CD14-positive monocyte (primary cell): ENCODE results near the gene ROR1. TPM values are rescaled to one million over a fixed set of nuclear protein-coding genes. Genes with fewer than 3 reads are reported as not detected.

Source experiments
- DNase-seq, 3 donors: peaks; one replicate each; pipeline ENCODE4 v3.0.0-alpha.2; 2011 to 2022
- H2AFZ ChIP-seq: 2 replicates; pipeline ENCODE4 v1.6.0; 2012; ENCODE audit warnings: mild to moderate bottlenecking, low read depth, low read length, inconsistent platforms; ENCODE audit not compliant: insufficient read depth, poor library complexity, severe bottlenecking
- H3K27ac ChIP-seq, 2 donors: 1 replicate in 1 of 2; 2 replicates in 1 of 2; pipeline ENCODE4 v1.5.1; 2012 to 2013; ENCODE audit warnings: low read length in 2 of 2, control low read depth in 1 of 2, inconsistent platforms in 1 of 2, low read depth in 1 of 2, mild to moderate bottlenecking in 1 of 2
- H3K27me3 ChIP-seq, 2 donors: one replicate each; pipeline versions ENCODE4 v1.6.0 to v1.6.1; 2011 to 2013; ENCODE audit warnings: low read length in 2 of 2; ENCODE audit not compliant: control insufficient read depth in 2 of 2, insufficient read depth in 2 of 2
- H3K36me3 ChIP-seq, 2 donors: replicated peaks in 1 of 2; 1 replicate in 1 of 2; 2 replicates in 1 of 2; pipeline versions ENCODE4 v1.5.1 to v1.6.1; 2012 to 2013; ENCODE audit warnings: low read length in 2 of 2, control low read depth in 1 of 2, inconsistent platforms in 1 of 2, mild to moderate bottlenecking in 1 of 2; ENCODE audit not compliant: insufficient read depth in 2 of 2, control insufficient read depth in 1 of 2
- H3K4me1 ChIP-seq, 2 donors: 1 replicate in 1 of 2; 2 replicates in 1 of 2; pipeline versions ENCODE4 v1.5.1 to v1.6.1; 2012 to 2013; ENCODE audit warnings: low read length in 2 of 2, control low read depth in 1 of 2, inconsistent platforms in 1 of 2, mild to moderate bottlenecking in 1 of 2, moderate library complexity in 1 of 2; ENCODE audit not compliant: insufficient read depth in 2 of 2, control insufficient read depth in 1 of 2
- H3K4me2 ChIP-seq: replicated peaks from 2 replicates; pipeline ENCODE3; 2012; ENCODE audit warnings: low read length, moderate library complexity, mild to moderate bottlenecking; ENCODE audit not compliant: poor library complexity, severe bottlenecking; ENCODE audit errors: extremely low read depth
- H3K4me3 ChIP-seq, 3 experiments: fragments of 200-600 bp in 1 of 3; sonication (generic) in 1 of 3; replicated peaks in 1 of 3; 1 replicate in 2 of 3; 2 replicates in 1 of 3; pipeline ENCODE4 v1.5.1; 2011 to 2013; ENCODE audit warnings: low read length in 3 of 3, mild to moderate bottlenecking in 3 of 3, control low read depth in 2 of 3, low read depth in 2 of 3, inconsistent platforms in 1 of 3, moderate library complexity in 1 of 3
- H3K79me2 ChIP-seq: 2 replicates; pipeline ENCODE4 v1.6.0; 2012; ENCODE audit warnings: mild to moderate bottlenecking, control low read depth, inconsistent platforms, low read length, moderate library complexity; ENCODE audit not compliant: insufficient read depth
- H3K9ac ChIP-seq: 2 replicates; pipeline ENCODE4 v1.6.0; 2017; ENCODE audit warnings: low read length, mild to moderate bottlenecking; ENCODE audit not compliant: insufficient read depth, poor library complexity, severe bottlenecking
- H3K9me3 ChIP-seq, 2 donors: replicated peaks in 1 of 2; 1 replicate in 1 of 2; 2 replicates in 1 of 2; pipeline versions ENCODE4 v1.5.1 to v1.6.1; 2012 to 2013; ENCODE audit warnings: low read length in 2 of 2, control low read depth in 1 of 2; ENCODE audit not compliant: control insufficient read depth in 1 of 2, insufficient read depth in 1 of 2
- H4K20me1 ChIP-seq: 2 replicates; pipeline ENCODE4 v1.6.0; 2012; ENCODE audit warnings: mild to moderate bottlenecking, low read length, control low read depth, moderate library complexity; ENCODE audit not compliant: insufficient read depth
- H3K27ac Mint-ChIP-seq, 7 donors: one replicate each; pipeline ENCODE4 v1.8.0; 2020; ENCODE audit warnings: mild to moderate bottlenecking in 7 of 7, mixed read lengths in 7 of 7, moderate library complexity in 6 of 7, inconsistent platforms in 2 of 7
- H3K27me3 Mint-ChIP-seq, 3 donors: one replicate each; pipeline ENCODE4 v1.8.0; 2021 to 2022; ENCODE audit warnings: low read depth in 3 of 3, mild to moderate bottlenecking in 3 of 3, mixed read lengths in 3 of 3, moderate library complexity in 3 of 3, inconsistent platforms in 1 of 3
- H3K36me3 Mint-ChIP-seq, 2 donors: one replicate each; pipeline ENCODE4 v1.8.0; 2020; ENCODE audit warnings: mixed read lengths in 2 of 2, inconsistent platforms in 1 of 2, mild to moderate bottlenecking in 1 of 2
- H3K4me1 Mint-ChIP-seq: one replicate; pipeline ENCODE4 v1.8.0; 2020; ENCODE audit warnings: mild to moderate bottlenecking, mixed read lengths
- H3K4me3 Mint-ChIP-seq, 2 donors: one replicate each; pipeline ENCODE4 v1.8.0; 2020; ENCODE audit warnings: mild to moderate bottlenecking in 2 of 2, mixed read lengths in 2 of 2, moderate library complexity in 1 of 2
- H3K9me3 Mint-ChIP-seq, 7 donors: one replicate each; pipeline ENCODE4 v1.8.0; 2020 to 2022; ENCODE audit warnings: mixed read lengths in 7 of 7, mild to moderate bottlenecking in 6 of 7, moderate library complexity in 6 of 7, inconsistent platforms in 2 of 7
- WGBS: methylation state at CpG from one replicate; pipeline ENCODE4 v1.1.5; 2013; ENCODE audit warnings: missing lambda C conversion rate; ENCODE audit not compliant: insufficient coverage; 5-methylcytosine and 5-hydroxymethylcytosine counted together
- intact Hi-C, 2 donors: fragments of 100-400 bp; cut with micrococcal nuclease; formaldehyde crosslinking; loops; one replicate each; pipeline versions ENCODE4 v1.15.0 to v1.15.1; 2023
- polyA plus RNA-seq, 3 donors: library from polyadenylated mRNA; depleted of rRNA in 1 of 3; unstranded in 2 of 3; stranded (reverse) in 1 of 3; fragments of 300-500 nt in 2 of 3; fragments of >200 nt in 1 of 3; fragmentation: Illumina TruSeq in 2 of 3; gene quantifications; 1 replicate in 2 of 3; 2 replicates in 1 of 3; pipeline ENCODE4 v1.2.3, GENCODE V29; 2012 to 2021
- TF ChIP-seq, protein P1 (sequence below): fragments of 200-600 bp; IDR thresholded peaks from one replicate; pipeline ENCODE4 v1.8.0; 2022; ENCODE audit warnings: antibody characterized with exemption, mild to moderate bottlenecking

Gene ROR1
- polyA plus RNA-seq, 3 donors, result not detected

- Mint-ChIP-seq H3K36me3 (no peaks in the 10 kb centered on the region), H3K9me3 (peaks cover 0 to 2% (median 0%) of the 10 kb centered on the region in 7 donors), H3K27me3 (peaks cover 0 to under 1% (median 0%) of the 10 kb centered on the region in 3 donors), H3K4me3 (no peak overlapping the region), H3K27ac (no peak overlapping the region), H3K4me1 (no peaks in the 10 kb centered on the region)
- H4K20me1 ChIP-seq, result no peaks in the 10 kb centered on the region
- no peak for DNase-seq
- no peaks in the 10 kb centered on the region for H3K4me1 ChIP-seq
- H2AFZ ChIP-seq, result no peak overlapping the region
- no peak overlapping the region for H3K9ac ChIP-seq
- H3K27me3 ChIP-seq, result no peaks in the 10 kb centered on the region
- H3K27ac ChIP-seq, result no peak overlapping the region
- no peak overlapping the region for H3K4me3 ChIP-seq
- no peak overlapping the region for H3K4me2 ChIP-seq
- no peaks in the 10 kb centered on the region for H3K9me3 ChIP-seq
- 79% methylated on average over 3 of the region's 4 CpGs for WGBS
- TF ChIP-seq, protein P1, sequence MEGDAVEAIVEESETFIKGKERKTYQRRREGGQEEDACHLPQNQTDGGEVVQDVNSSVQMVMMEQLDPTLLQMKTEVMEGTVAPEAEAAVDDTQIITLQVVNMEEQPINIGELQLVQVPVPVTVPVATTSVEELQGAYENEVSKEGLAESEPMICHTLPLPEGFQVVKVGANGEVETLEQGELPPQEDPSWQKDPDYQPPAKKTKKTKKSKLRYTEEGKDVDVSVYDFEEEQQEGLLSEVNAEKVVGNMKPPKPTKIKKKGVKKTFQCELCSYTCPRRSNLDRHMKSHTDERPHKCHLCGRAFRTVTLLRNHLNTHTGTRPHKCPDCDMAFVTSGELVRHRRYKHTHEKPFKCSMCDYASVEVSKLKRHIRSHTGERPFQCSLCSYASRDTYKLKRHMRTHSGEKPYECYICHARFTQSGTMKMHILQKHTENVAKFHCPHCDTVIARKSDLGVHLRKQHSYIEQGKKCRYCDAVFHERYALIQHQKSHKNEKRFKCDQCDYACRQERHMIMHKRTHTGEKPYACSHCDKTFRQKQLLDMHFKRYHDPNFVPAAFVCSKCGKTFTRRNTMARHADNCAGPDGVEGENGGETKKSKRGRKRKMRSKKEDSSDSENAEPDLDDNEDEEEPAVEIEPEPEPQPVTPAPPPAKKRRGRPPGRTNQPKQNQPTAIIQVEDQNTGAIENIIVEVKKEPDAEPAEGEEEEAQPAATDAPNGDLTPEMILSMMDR, result no peak
- H3K79me2 ChIP-seq, result no peaks in the 10 kb centered on the region
- intact Hi-C loops, result no loop called here
- no peaks in the 10 kb centered on the region for H3K36me3 ChIP-seq
Measured at GRCh38 chr1:63864224-63864641, 90.4 kb downstream of the ROR1 start.

DNA sequence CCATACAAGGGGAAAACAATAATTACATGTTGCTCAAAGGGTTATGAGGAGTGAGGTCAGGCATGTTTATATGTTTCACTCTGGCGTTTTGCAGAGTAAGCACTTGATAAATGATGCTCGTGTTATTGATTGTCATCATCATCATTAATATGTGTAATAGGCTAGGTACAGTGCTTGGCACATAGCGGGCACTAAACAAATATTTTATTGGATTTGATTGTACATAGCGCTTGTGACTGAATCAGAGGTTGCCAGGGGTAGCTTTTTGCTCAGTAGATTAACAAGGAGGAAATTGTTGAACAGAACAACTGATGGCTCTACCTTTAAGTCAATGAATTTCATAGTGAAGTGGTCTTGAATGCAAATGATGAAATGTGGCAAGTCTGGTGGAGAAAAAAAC is 91.7 kb downstream of the ROR1 start:
- H3K4me1 Mint-ChIP-seq, result no peaks in the 10 kb centered on the region
- no peaks in the 10 kb centered on the region for H3K79me2 ChIP-seq
- no peaks in the 10 kb centered on the region for H3K9me3 ChIP-seq
- no peaks in the 10 kb centered on the region for H4K20me1 ChIP-seq
- TF ChIP-seq, protein P1, result no peak
- no peak overlapping the region for H2AFZ ChIP-seq
- no peaks in the 10 kb centered on the region for H3K27me3 ChIP-seq
- H3K27ac ChIP-seq, result no peak overlapping the region
- 100% methylated on average over 1 of the region's 4 CpGs for WGBS
- no peaks in the 10 kb centered on the region for H3K4me1 ChIP-seq
- H3K9ac ChIP-seq, result no peak overlapping the region
- no peaks in the 10 kb centered on the region for H3K9me3 Mint-ChIP-seq
- H3K4me3 Mint-ChIP-seq, result no peak overlapping the region
- no peak overlapping the region for H3K4me2 ChIP-seq
- H3K27me3 Mint-ChIP-seq, result peaks cover 0 to 3% (median 0%) of the 10 kb centered on the region in 3 donors
- intact Hi-C loops, result no loop called here
- H3K27ac Mint-ChIP-seq, result no peak overlapping the region
- no peaks in the 10 kb centered on the region for H3K36me3 ChIP-seq
- DNase-seq, result no peak
- no peaks in the 10 kb centered on the region for H3K36me3 Mint-ChIP-seq
- no peak overlapping the region for H3K4me3 ChIP-seq
